Measurements from ENCODE around the gene UROS. TPM values are rescaled to one million over a fixed set of nuclear protein-coding genes. Genes with fewer than 3 reads are reported as not detected.

Gene UROS
- 10 to 100 TPM; 19.9 to 30.2 TPM for total RNA-seq

DNA sequence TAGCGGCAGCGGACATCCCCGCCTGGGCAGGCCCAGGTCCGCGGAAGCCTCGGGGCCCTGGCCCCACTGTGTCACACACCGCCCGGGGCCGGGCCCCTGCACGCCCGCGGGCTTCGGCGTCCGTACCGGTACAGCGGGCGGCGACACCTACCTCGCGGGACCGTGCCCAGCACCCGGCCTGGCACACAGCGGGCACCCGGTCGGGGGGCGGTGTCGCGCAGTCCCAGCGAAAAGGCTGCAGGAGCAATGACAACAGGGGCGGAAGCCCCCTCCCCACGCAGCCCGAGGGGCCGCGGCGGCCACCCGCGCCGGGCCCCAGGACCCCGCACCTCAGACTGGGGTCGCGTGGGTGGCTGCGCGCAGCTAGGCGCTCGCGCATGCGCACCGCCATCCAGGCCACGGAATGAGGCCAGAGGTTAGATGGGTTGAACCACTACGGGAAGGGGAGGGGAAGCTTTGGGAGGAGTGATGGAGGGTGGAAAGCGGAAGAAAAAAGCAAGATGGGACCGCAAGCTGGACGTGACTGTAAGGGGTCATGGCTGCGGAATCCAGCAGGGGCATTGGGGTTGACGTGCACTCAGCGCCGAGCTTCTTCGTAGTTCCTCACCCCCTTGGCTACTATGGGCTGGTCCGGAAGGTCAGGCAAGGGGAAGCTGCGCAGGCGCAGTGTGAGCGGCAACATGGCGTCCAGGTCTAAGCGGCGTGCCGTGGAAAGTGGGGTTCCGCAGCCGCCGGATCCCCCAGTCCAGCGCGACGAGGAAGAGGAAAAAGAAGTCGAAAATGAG lies at the start of gene UROS, which contains the start of gene BCCIP:
UROS (minus strand) TSS at position 381 of the 785 bp plus-strand sequence. CDS start 6,759 bp downstream, outside the sequence.
BCCIP (plus strand) TSS at position 669 of the 785 bp plus-strand sequence; CDS start at position 681, 12 bp downstream.
- Histone ChIP-seq H3K4me1 (peaks cover 5% of the 10 kb centered on the region), H3K27ac (peak within 1 kb of the TSS; percentile 76), H3K9ac (ENCODE audit: low read depth in 2 of 2, low read length in 2 of 2) (peak within 1 kb of the TSS; percentile 82 to 91), H3K9me3 (no peaks in the 10 kb centered on the region), H3K36me3 (peaks cover 6% of the 10 kb centered on the region), H3K4me3 (peak within 1 kb of the TSS; percentile 83), H3K27me3 (no peaks in the 10 kb centered on the region)
- DNase-seq, result peak; percentile 91
- no peak for TF ChIP-seq CTCF (IDR thresholded peaks at IDR 0.05)
- intact Hi-C loops (cut with DNase I), result loop anchor here (5.0 kb wide), 1 partner anchor 101 kb away; no protein-coding TSS in a partner anchor

GRCh38 chr10:125871338-125871737 lies 48.3 kb upstream of the UROS start:
- intact Hi-C loops (cut with DNase I), result loop anchor here (5.0 kb wide), 1 partner anchor 61 kb away; no protein-coding TSS in a partner anchor
- TF ChIP-seq CTCF (IDR thresholded peaks at IDR 0.05), result no peak
- H3K4me1 ChIP-seq, result no peaks in the 10 kb centered on the region
- H3K36me3 ChIP-seq, result peaks cover 1% of the 10 kb centered on the region
- H3K27me3 ChIP-seq, result no peaks in the 10 kb centered on the region
- H3K4me3 ChIP-seq, result no peak overlapping the region
- H3K9ac ChIP-seq (ENCODE audit: low read depth in 2 of 2, low read length in 2 of 2), result no peak overlapping the region
- H3K9me3 ChIP-seq, result no peaks in the 10 kb centered on the region
- DNase-seq, result no peak
- H3K27ac ChIP-seq, result no peak overlapping the region

DNA sequence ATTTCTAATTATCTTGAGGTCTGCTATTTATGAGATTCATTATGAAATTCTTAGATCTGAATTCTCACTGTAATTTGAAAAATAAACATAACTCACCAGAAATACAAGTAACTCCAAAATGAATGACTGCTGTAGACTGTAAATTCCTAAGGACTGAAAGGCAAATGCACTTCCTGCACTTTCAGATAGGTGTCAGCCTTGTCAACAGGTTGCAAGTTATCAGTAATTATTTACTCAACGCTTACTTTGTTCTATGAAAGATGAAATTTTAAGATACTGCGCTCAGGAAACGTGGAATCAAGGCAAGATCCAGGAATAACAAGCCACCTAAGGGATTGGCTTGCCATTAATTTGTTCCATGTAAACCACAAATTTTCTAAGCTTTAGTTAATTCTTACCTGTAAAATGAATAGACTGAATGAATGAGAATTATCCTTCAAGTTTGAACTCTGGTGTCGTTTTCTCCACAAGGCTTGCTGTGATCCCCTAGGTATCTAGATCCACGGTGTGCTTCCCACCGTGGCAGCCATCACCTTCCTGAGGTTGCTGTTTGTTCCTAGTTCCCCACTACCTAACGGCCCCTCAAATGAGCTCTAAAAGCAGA lies 45.4 kb upstream of the UROS start:
- Histone ChIP-seq H3K9ac (ENCODE audit: low read depth in 2 of 2, low read length in 2 of 2) (no peak overlapping the region), H3K4me1 (no peaks in the 10 kb centered on the region), H3K27ac (no peak overlapping the region), H3K9me3 (no peaks in the 10 kb centered on the region), H3K4me3 (no peak overlapping the region), H3K27me3 (no peaks in the 10 kb centered on the region), H3K36me3 (no peaks in the 10 kb centered on the region)
- TF ChIP-seq CTCF (IDR thresholded peaks at IDR 0.05), result peak; percentile 80
- DNase-seq, result no peak
- intact Hi-C loops (cut with DNase I), result loop anchor here (10.0 kb wide), 1 partner anchor 636 kb away; no protein-coding TSS in a partner anchor

DNA sequence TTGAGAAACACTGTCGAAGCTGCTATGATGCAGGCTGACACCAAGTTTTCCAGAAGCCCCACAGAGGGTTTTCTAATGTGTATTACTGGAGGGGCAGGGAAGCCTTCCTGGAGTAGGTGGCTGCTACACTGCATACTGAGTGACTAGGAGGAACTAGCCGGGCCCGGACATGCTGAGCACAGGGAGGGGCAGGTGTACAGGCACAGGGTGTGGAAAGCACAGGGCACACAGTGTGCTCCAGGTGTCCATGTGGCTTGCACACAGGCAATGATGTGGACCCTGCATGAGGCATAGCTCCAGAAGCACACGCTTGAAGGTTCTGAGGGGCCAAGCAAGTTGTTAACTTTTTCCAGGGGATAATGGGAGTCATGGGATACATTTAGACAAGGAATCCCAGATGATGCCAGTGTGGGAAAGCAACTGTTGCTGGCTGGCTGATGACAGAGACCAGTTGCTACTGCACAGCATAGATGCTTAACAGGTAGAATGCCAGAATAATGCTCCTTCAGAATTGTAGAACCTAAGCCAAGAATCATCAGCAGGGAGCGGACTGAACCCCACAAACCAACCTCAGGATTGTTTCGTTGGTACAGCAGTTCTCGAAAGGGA lies 43.5 kb upstream of the UROS start:
- H3K27me3 ChIP-seq, result no peaks in the 10 kb centered on the region
- no peaks in the 10 kb centered on the region for H3K36me3 ChIP-seq
- DNase-seq, result no peak
- H3K27ac ChIP-seq, result no peak overlapping the region
- H3K9me3 ChIP-seq, result no peaks in the 10 kb centered on the region
- TF ChIP-seq CTCF (IDR thresholded peaks at IDR 0.05), result no peak
- no peak overlapping the region for H3K9ac ChIP-seq (ENCODE audit: low read depth in 2 of 2, low read length in 2 of 2)
- H3K4me1 ChIP-seq, result no peaks in the 10 kb centered on the region
- no peak overlapping the region for H3K4me3 ChIP-seq
- intact Hi-C loops (cut with DNase I), result loop anchor here (10.0 kb wide), 1 partner anchor 638 kb away; no protein-coding TSS in a partner anchor

DNA sequence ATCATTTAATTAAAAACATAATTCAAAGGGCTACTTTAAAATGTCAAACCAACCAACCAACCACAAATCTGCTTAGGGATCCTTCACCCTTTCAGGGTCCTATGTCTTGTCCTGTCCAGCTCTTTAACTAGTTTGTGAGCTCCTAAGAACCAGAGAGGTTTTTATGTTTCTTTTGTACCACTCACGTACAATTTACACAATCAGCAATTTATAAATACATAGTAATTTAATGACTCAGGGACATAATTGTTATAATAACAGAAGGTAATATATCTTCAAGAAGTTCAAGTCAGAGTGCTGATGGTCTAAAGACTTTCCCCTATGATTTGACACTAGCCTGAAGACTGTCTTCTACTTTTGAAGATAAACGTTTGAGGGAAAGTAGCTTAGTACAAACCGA lies 42.1 kb upstream of the UROS start:
- intact Hi-C loops (cut with DNase I), result loop anchor here (10.0 kb wide), 1 partner anchor 640 kb away; no protein-coding TSS in a partner anchor
- DNase-seq, result no peak
- H3K4me1 ChIP-seq, result no peaks in the 10 kb centered on the region
- no peak for TF ChIP-seq CTCF (IDR thresholded peaks at IDR 0.05)
- H3K36me3 ChIP-seq, result no peaks in the 10 kb centered on the region
- H3K9ac ChIP-seq (ENCODE audit: low read depth in 2 of 2, low read length in 2 of 2), result no peak overlapping the region
- H3K27ac ChIP-seq, result no peak overlapping the region
- H3K4me3 ChIP-seq, result no peak overlapping the region
- H3K27me3 ChIP-seq, result no peaks in the 10 kb centered on the region
- no peaks in the 10 kb centered on the region for H3K9me3 ChIP-seq

Data from colonic mucosa (tissue), 4 donors.